OCI-LY7 (cell line): Measurements from ENCODE around the gene TGM3.

Experiments
- CTCF ChIP-seq: fragments of 200-600 bp; sonication (generic); conservative IDR thresholded peaks from 2 replicates; pipeline ENCODE4 v1.5.1; 2014; ENCODE audit warnings: mild to moderate bottlenecking, antibody characterized with exemption, low read length, moderate library complexity, mixed read lengths
- EZH2phosphoT487 ChIP-seq: fragments of 200-600 bp; sonication (generic); IDR thresholded peaks from 2 replicates; pipeline ENCODE4 v1.6.1; 2018; ENCODE audit warnings: low read depth, borderline replicate concordance, mild to moderate bottlenecking, mixed run types, antibody characterized with exemption, low read length, moderate library complexity, mixed read lengths

GRCh38 chr20:2363587-2363986 lies 67.8 kb downstream of the TGM3 start:
- TF ChIP-seq CTCF (no peak), EZH2phosphoT487 (no peak)
